Activated T-cell treated with anti-CD3 and anti-CD28 coated beads, Interleukin-2, amount 50 U/mL, for 72 hours (primary cell): Measurements from ENCODE around the gene MYEOV. TPM values are rescaled to one million over a fixed set of nuclear protein-coding genes. Genes with fewer than 3 reads are reported as not detected.

Experiments used
- ATAC-seq, 2 donors: fragments of 150-1000 bp; cut with Tn5 transposase; replicated peaks in 1 of 2; 2 replicates each; pipeline ENCODE4 v1.10.0; 2021; ENCODE audit warnings: moderate library complexity in 2 of 2, mild to moderate bottlenecking in 1 of 2
- DNase-seq, 2 donors: peaks; one replicate each; pipeline ENCODE4 v3.0.0; 2021 to 2022; ENCODE audit warnings: mixed read lengths in 1 of 2
- H3K27ac Mint-ChIP-seq: one replicate; pipeline ENCODE4 v1.8.0; 2022; ENCODE audit warnings: mild to moderate bottlenecking, moderate library complexity, mixed read lengths
- H3K27me3 Mint-ChIP-seq: one replicate; pipeline ENCODE4 v1.8.0; 2022; ENCODE audit warnings: low read depth, mixed read lengths
- H3K36me3 Mint-ChIP-seq, 2 donors: one replicate each; pipeline ENCODE4 v1.8.0; 2022; ENCODE audit warnings: mixed read lengths in 2 of 2, mild to moderate bottlenecking in 1 of 2; ENCODE audit not compliant: insufficient read depth in 2 of 2
- H3K4me1 Mint-ChIP-seq: one replicate; pipeline ENCODE4 v1.8.0; 2022; ENCODE audit warnings: low read depth, mixed read lengths
- H3K4me3 Mint-ChIP-seq, 2 donors: one replicate each; pipeline ENCODE4 v1.8.0; 2022; ENCODE audit warnings: mild to moderate bottlenecking in 2 of 2, mixed read lengths in 2 of 2, moderate library complexity in 2 of 2
- H3K9me3 Mint-ChIP-seq, 2 donors: one replicate each; pipeline ENCODE4 v1.8.0; 2022; ENCODE audit warnings: mixed read lengths in 2 of 2
- total RNA-seq, 2 donors: library from RNA; stranded (reverse); gene quantifications; one replicate each; pipeline ENCODE4 v1.2.3, GENCODE V29; 2022

MYEOV gene
- under 1 TPM; 0.42 to 0.67 TPM for total RNA-seq

- no peaks in the 10 kb centered on the region for H3K27me3 Mint-ChIP-seq
- H3K9me3 Mint-ChIP-seq, result no peaks in the 10 kb centered on the region
- ATAC-seq (no peak), DNase-seq (peak; percentile 39 to 51)
- no peak within 1 kb of the TSS for H3K27ac Mint-ChIP-seq
- H3K36me3 Mint-ChIP-seq, result no peaks in the 10 kb centered on the region
- peaks cover 36% of the 10 kb centered on the region for H3K4me1 Mint-ChIP-seq
- H3K4me3 Mint-ChIP-seq, result no peak within 1 kb of the TSS
Observed at GRCh38 chr11:69293819-69294505, at the start of gene MYEOV. MYEOV (plus strand) TSS chr11:69294155; CDS start chr11:69295355, 1,200 bp downstream.

GRCh38 chr11:69244266-69244665 is 49.7 kb upstream of the MYEOV start:
- Mint-ChIP-seq H3K9me3 (no peaks in the 10 kb centered on the region), H3K27ac (no peak overlapping the region), H3K36me3 (peaks cover 0 to 3% of the 10 kb centered on the region in 2 donors), H3K4me1 (peaks cover 17% of the 10 kb centered on the region), H3K27me3 (peaks cover 4% of the 10 kb centered on the region), H3K4me3 (no peak overlapping the region)
- DNase-seq (no peak), ATAC-seq (no peak)

- Mint-ChIP-seq H3K36me3 (peaks cover 0 to 3% of the 10 kb centered on the region in 2 donors), H3K4me3 (no peak overlapping the region), H3K27ac (no peak overlapping the region), H3K4me1 (peaks cover 11% of the 10 kb centered on the region), H3K9me3 (no peaks in the 10 kb centered on the region), H3K27me3 (peaks cover 8% of the 10 kb centered on the region)
- ATAC-seq, result no peak
- no peak for DNase-seq
Observed at GRCh38 chr11:69245041-69245440, 48.9 kb upstream of the MYEOV start.

- Mint-ChIP-seq H3K36me3 (peaks cover 0 to 3% of the 10 kb centered on the region in 2 donors), H3K4me3 (no peak overlapping the region), H3K27ac (no peak overlapping the region), H3K4me1 (peaks cover 11% of the 10 kb centered on the region), H3K27me3 (peaks cover 8% of the 10 kb centered on the region), H3K9me3 (no peaks in the 10 kb centered on the region)
- DNase-seq (no peak), ATAC-seq (no peak)
Observed at GRCh38 chr11:69245491-69246345, 48.2 kb upstream of the MYEOV start.

- no peak for ATAC-seq
Observed at GRCh38 chr11:69249311-69250185, 44.4 kb upstream of the MYEOV start.

GRCh38 chr11:69250186-69251056 is 43.5 kb upstream of the MYEOV start:
- no peaks in the 10 kb centered on the region for H3K4me1 Mint-ChIP-seq
- peaks cover 18% of the 10 kb centered on the region for H3K27me3 Mint-ChIP-seq
- H3K27ac Mint-ChIP-seq, result no peak overlapping the region
- peaks cover 2% of the 10 kb centered on the region in 2 donors for H3K36me3 Mint-ChIP-seq
- DNase-seq (no peak), ATAC-seq (no peak)
- H3K4me3 Mint-ChIP-seq, result no peak overlapping the region
- H3K9me3 Mint-ChIP-seq, result peaks cover 1 to 10% of the 10 kb centered on the region in 2 donors

More at GRCh38 chr11:69249311-69250185, 44.4 kb upstream of the MYEOV start:
- no peak overlapping the region for H3K4me3 Mint-ChIP-seq
- H3K4me1 Mint-ChIP-seq, result no peaks in the 10 kb centered on the region
- no peak overlapping the region for H3K27ac Mint-ChIP-seq
- H3K36me3 Mint-ChIP-seq, result no peaks in the 10 kb centered on the region
- DNase-seq, result no peak
- peaks cover 12% of the 10 kb centered on the region for H3K27me3 Mint-ChIP-seq
- peaks cover 1 to 8% of the 10 kb centered on the region in 2 donors for H3K9me3 Mint-ChIP-seq

- H3K27ac Mint-ChIP-seq, result no peak overlapping the region
- ATAC-seq, result no peak
- H3K4me1 Mint-ChIP-seq, result no peaks in the 10 kb centered on the region
- DNase-seq, result no peak
- no peak overlapping the region for H3K4me3 Mint-ChIP-seq
- peaks cover 4 to 6% of the 10 kb centered on the region in 2 donors for H3K36me3 Mint-ChIP-seq
- peaks cover 24% of the 10 kb centered on the region for H3K27me3 Mint-ChIP-seq
- H3K9me3 Mint-ChIP-seq, result peaks cover 3 to 12% of the 10 kb centered on the region in 2 donors
Observed at GRCh38 chr11:69251057-69251393, 42.9 kb upstream of the MYEOV start.

GRCh38 chr11:69251639-69252489 is 42.1 kb upstream of the MYEOV start:
- H3K9me3 Mint-ChIP-seq, result peaks cover 4 to 13% of the 10 kb centered on the region in 2 donors
- no peak overlapping the region for H3K27ac Mint-ChIP-seq
- no peaks in the 10 kb centered on the region for H3K4me1 Mint-ChIP-seq
- peaks cover 27% of the 10 kb centered on the region for H3K27me3 Mint-ChIP-seq
- H3K4me3 Mint-ChIP-seq, result no peak overlapping the region
- DNase-seq (no peak), ATAC-seq (no peak)
- peaks cover 5 to 6% of the 10 kb centered on the region in 2 donors for H3K36me3 Mint-ChIP-seq

- Mint-ChIP-seq H3K9me3 (peaks cover 6 to 13% of the 10 kb centered on the region in 2 donors), H3K4me3 (no peak overlapping the region), H3K36me3 (peaks cover 5 to 6% of the 10 kb centered on the region in 2 donors), H3K4me1 (peaks cover 4% of the 10 kb centered on the region), H3K27ac (no peak overlapping the region), H3K27me3 (peaks cover 27% of the 10 kb centered on the region)
- DNase-seq (no peak), ATAC-seq (no peak)
Observed at GRCh38 chr11:69252490-69252837, 41.5 kb upstream of the MYEOV start.

GRCh38 chr11:69253028-69253427 is 40.9 kb upstream of the MYEOV start:
- Mint-ChIP-seq H3K27me3 (peaks cover 27% of the 10 kb centered on the region), H3K36me3 (peaks cover 5 to 6% of the 10 kb centered on the region in 2 donors), H3K9me3 (peaks cover 6 to 13% of the 10 kb centered on the region in 2 donors), H3K4me3 (no peak overlapping the region), H3K4me1 (peaks cover 9% of the 10 kb centered on the region), H3K27ac (no peak overlapping the region)
- ATAC-seq, result no peak
- no peak for DNase-seq

- peaks cover 8 to 13% of the 10 kb centered on the region in 2 donors for H3K9me3 Mint-ChIP-seq
- peaks cover 5 to 6% of the 10 kb centered on the region in 2 donors for H3K36me3 Mint-ChIP-seq
- H3K4me1 Mint-ChIP-seq, result peaks cover 14% of the 10 kb centered on the region
- no peak overlapping the region for H3K4me3 Mint-ChIP-seq
- H3K27ac Mint-ChIP-seq, result no peak overlapping the region
- DNase-seq (no peak), ATAC-seq (no peak)
- H3K27me3 Mint-ChIP-seq, result peaks cover 25% of the 10 kb centered on the region
Observed at GRCh38 chr11:69257134-69257533, 36.8 kb upstream of the MYEOV start.
